Hepatocyte (in vitro differentiated cells): ENCODE results near the gene FOXE1. TPM values are rescaled to one million over a fixed set of nuclear protein-coding genes. Genes with fewer than 3 reads are reported as not detected.

Experiments
- DNase-seq: peaks from one replicate; pipeline ENCODE4 v3.0.0-alpha.2; 2016; ENCODE audit warnings: low spot score
- H2AFZ ChIP-seq: fragments of 200-600 bp; sonication (generic); 2 replicates; pipeline ENCODE4 v1.6.0; 2016; ENCODE audit warnings: antibody characterized with exemption, mild to moderate bottlenecking
- H3K27ac ChIP-seq: fragments of 200-600 bp; sonication (generic); 2 replicates; pipeline ENCODE4 v1.5.1; 2016; ENCODE audit warnings: mild to moderate bottlenecking
- H3K27me3 ChIP-seq: fragments of 200-600 bp; sonication (generic); 2 replicates; pipeline ENCODE4 v1.6.1; 2016
- H3K36me3 ChIP-seq: fragments of 200-600 bp; sonication (generic); replicated peaks from 2 replicates; pipeline ENCODE4 v1.5.1; 2016; ENCODE audit warnings: low read depth; ENCODE audit not compliant: insufficient read depth
- H3K4me1 ChIP-seq: fragments of 200-600 bp; sonication (generic); 2 replicates; pipeline ENCODE4 v1.5.1; 2016; ENCODE audit warnings: mild to moderate bottlenecking, moderate library complexity; ENCODE audit not compliant: insufficient read depth
- H3K4me2 ChIP-seq: fragments of 200-600 bp; sonication (generic); 2 replicates; pipeline ENCODE4 v1.6.0; 2016
- H3K4me3 ChIP-seq: fragments of 200-600 bp; sonication (generic); 2 replicates; pipeline ENCODE4 v1.5.1; 2016; ENCODE audit warnings: mild to moderate bottlenecking
- H3K79me2 ChIP-seq: fragments of 200-600 bp; sonication (generic); 2 replicates; pipeline ENCODE4 v1.6.0; 2017; ENCODE audit warnings: mild to moderate bottlenecking
- H3K9me2 ChIP-seq: fragments of 200-600 bp; sonication (generic); replicated peaks from 2 replicates; pipeline ENCODE4 v1.6.0; 2017; ENCODE audit warnings: mild to moderate bottlenecking; ENCODE audit not compliant: insufficient read depth
- H3K9me3 ChIP-seq: fragments of 200-600 bp; sonication (generic); 2 replicates; pipeline ENCODE4 v1.5.1; 2016; ENCODE audit warnings: low read depth, mild to moderate bottlenecking
- H4K20me1 ChIP-seq: fragments of 200-600 bp; sonication (generic); 2 replicates; pipeline ENCODE4 v1.6.0; 2016; ENCODE audit warnings: mild to moderate bottlenecking; ENCODE audit not compliant: insufficient read depth, poor library complexity, severe bottlenecking
- CTCF ChIP-seq: fragments of 200-600 bp; sonication (generic); IDR thresholded peaks from 2 replicates; pipeline ENCODE4 v1.5.1; 2016; ENCODE audit warnings: antibody characterized with exemption, mild to moderate bottlenecking; ENCODE audit not compliant: poor library complexity
- EZH2 ChIP-seq: fragments of 200-600 bp; sonication (generic); IDR thresholded peaks from 2 replicates; pipeline ENCODE4 v1.6.1; 2016; ENCODE audit warnings: antibody characterized with exemption, mild to moderate bottlenecking, borderline replicate concordance
- EZH2phosphoT487 ChIP-seq: fragments of 200-600 bp; sonication (generic); IDR thresholded peaks from one replicate; pipeline ENCODE4 v1.6.1; 2018; ENCODE audit warnings: antibody characterized with exemption, mild to moderate bottlenecking, low read depth, moderate library complexity; ENCODE audit not compliant: unreplicated experiment, severe bottlenecking
- WGBS: methylation state at CpG from one replicate; pipeline ENCODE4 v1.1.6; 2016; ENCODE audit warnings: low lambda C conversion rate; ENCODE audit errors: missing lambda C conversion rate; 5-methylcytosine and 5-hydroxymethylcytosine counted together
- polyA plus RNA-seq: library from polyadenylated mRNA; unstranded; fragments of >200 nt; fragmentation: Nextera tagmentation; extraction: Ambion mirVana; gene quantifications from 2 replicates; pipeline ENCODE4 v1.2.1, GENCODE V29; 2016
- total RNA-seq: library from RNA; depleted of rRNA; stranded (reverse); fragments of >200 nt; gene quantifications from 2 replicates; pipeline ENCODE4 v1.2.3, GENCODE V29; 2014

The FOXE1 gene
- total and polyA plus RNA-seq, 2 experiments from 2014 or later, result 0.67 to 0.99 TPM

GRCh38 chr9:97854696-97855485 lies 1.9 kb downstream of the FOXE1 start:
- Histone ChIP-seq H2AFZ (no peak overlapping the region), H3K4me1 (peaks cover 13% of the 10 kb centered on the region)

GRCh38 chr9:97855486-97855875 lies 2.5 kb downstream of the FOXE1 start:
- Histone ChIP-seq H3K4me3 (no peak overlapping the region), H3K4me2 (no peak overlapping the region), H2AFZ (no peak overlapping the region), H3K4me1 (peaks cover 13% of the 10 kb centered on the region), H3K9me2 (no peaks in the 10 kb centered on the region), H3K79me2 (no peaks in the 10 kb centered on the region), H3K27me3 (peaks cover 95% of the 10 kb centered on the region), H3K27ac (no peak overlapping the region), H4K20me1 (no peaks in the 10 kb centered on the region), H3K36me3 (no peaks in the 10 kb centered on the region), H3K9me3 (no peaks in the 10 kb centered on the region)
- no peak for DNase-seq
- WGBS, result 21% methylated on average over 8 of the region's 8 CpGs
- TF ChIP-seq EZH2phosphoT487 (peak; percentile 20), CTCF (no peak)

More at GRCh38 chr9:97854696-97855485, 1.9 kb downstream of the FOXE1 start:
- H3K36me3 ChIP-seq, result no peaks in the 10 kb centered on the region
- no peaks in the 10 kb centered on the region for H3K9me2 ChIP-seq
- H3K4me3 ChIP-seq, result no peak overlapping the region
- TF ChIP-seq EZH2phosphoT487 (peak; percentile 46), EZH2 (peak; percentile 89), CTCF (no peak)
- no peaks in the 10 kb centered on the region for H4K20me1 ChIP-seq
- H3K9me3 ChIP-seq, result no peaks in the 10 kb centered on the region
- WGBS, result 12% methylated on average over 71 of the region's 71 CpGs
- no peaks in the 10 kb centered on the region for H3K79me2 ChIP-seq
- DNase-seq, result no peak
- H3K27me3 ChIP-seq, result peaks cover 95% of the 10 kb centered on the region
- peak overlapping the region; percentile 92 for H3K4me2 ChIP-seq
- H3K27ac ChIP-seq, result no peak overlapping the region

- Histone ChIP-seq H3K27ac (no peak overlapping the region), H3K9me2 (no peaks in the 10 kb centered on the region), H3K9me3 (no peaks in the 10 kb centered on the region), H3K4me2 (no peak overlapping the region), H2AFZ (no peak overlapping the region), H4K20me1 (no peaks in the 10 kb centered on the region), H3K79me2 (no peaks in the 10 kb centered on the region), H3K27me3 (peaks cover 95% of the 10 kb centered on the region), H3K4me1 (peaks cover 13% of the 10 kb centered on the region), H3K36me3 (no peaks in the 10 kb centered on the region), H3K4me3 (no peak overlapping the region)
- no peak for TF ChIP-seq CTCF
- TF ChIP-seq EZH2phosphoT487, result no peak
- no peak for TF ChIP-seq EZH2
- WGBS, result 32% methylated on average over 5 of the region's 5 CpGs
- DNase-seq, result no peak
Measured at GRCh38 chr9:97855899-97856298, 2.9 kb downstream of the FOXE1 start.
